GM18858 (cell line): Measurements from ENCODE around the gene RPH3AL.

Experiments
- ATAC-seq: cut with Tn5 transposase; IDR thresholded peaks from one replicate; pipeline ENCODE4 v1.9.1; 2021; ENCODE audit not compliant: unreplicated experiment

Gene RPH3AL, protein sequence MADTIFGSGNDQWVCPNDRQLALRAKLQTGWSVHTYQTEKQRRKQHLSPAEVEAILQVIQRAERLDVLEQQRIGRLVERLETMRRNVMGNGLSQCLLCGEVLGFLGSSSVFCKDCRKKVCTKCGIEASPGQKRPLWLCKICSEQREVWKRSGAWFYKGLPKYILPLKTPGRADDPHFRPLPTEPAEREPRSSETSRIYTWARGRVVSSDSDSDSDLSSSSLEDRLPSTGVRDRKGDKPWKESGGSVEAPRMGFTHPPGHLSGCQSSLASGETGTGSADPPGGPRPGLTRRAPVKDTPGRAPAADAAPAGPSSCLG

DNA sequence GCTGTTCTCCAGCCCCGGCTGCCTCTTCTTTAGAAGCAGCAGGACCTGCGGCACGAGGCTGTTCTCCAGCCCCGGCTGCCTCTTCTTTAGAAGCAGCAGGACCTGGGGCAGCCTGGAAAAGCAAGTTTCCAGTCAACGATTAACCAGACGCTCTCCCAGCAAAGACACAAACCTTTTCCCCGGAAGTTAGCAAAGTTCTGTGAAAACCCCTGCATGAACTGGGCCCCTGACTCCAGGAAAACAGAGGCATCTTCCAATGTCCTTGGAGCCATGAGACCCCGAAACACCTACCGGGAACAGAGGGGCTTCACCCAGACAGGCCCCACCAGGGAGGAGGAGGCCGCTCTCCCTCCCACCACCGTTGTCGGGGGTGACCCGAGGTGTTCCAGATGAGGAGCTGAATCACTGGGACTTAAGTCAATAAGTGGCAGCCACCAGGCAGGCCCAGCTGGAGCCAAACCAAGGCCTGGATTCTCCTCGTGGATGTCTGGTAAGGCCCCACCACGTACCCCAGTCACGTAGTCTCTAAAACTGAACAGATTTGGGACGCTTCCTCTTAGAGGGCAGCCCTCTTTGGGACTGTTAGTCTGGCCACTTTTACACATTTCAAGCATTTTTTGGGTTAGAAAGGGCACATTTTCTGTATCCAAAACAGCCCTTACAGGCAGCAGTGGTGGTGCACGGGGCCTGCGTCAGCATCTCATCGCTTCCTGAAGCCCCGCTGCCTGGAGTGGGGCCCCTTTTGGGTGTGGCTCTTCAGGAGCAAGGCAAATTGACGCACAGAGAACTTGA lies at the start of gene RPH3AL:
TSS of gene RPH3AL (minus strand) at position 387 of the 792 bp plus-strand sequence. CDS start 25,264 bp downstream, outside the sequence.
- ATAC-seq = no peak

DNA sequence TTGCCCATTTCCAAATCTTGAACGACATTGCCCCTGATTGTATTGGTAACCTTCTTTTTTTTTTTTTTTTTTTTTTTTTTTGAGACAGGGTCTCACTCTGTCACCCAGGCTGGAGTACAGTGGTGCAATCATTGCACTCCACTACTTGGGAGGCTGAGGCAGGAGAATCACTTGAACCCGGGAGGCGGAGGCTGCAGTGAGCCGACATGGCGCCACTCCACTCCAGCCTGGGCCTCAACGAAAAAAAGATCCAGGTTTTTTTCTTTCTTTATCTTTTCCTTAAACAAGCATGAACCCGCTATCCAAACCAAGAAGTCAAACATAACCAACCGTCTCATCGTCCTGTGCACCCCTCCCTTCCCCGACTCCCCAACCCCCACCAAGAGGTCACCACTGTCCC lies 47.6 kb upstream of the RPH3AL start:
- no peak for ATAC-seq

GRCh38 chr17:396788-397187 lies 44.2 kb upstream of the RPH3AL start:
- no peak for ATAC-seq

- no peak for ATAC-seq
Measured at GRCh38 chr17:395974-396373, 43.4 kb upstream of the RPH3AL start.

GRCh38 chr17:395179-395578 lies 42.6 kb upstream of the RPH3AL start:
- ATAC-seq = no peak

GRCh38 chr17:394718-395095 lies 42.1 kb upstream of the RPH3AL start:
- ATAC-seq = no peak

DNA sequence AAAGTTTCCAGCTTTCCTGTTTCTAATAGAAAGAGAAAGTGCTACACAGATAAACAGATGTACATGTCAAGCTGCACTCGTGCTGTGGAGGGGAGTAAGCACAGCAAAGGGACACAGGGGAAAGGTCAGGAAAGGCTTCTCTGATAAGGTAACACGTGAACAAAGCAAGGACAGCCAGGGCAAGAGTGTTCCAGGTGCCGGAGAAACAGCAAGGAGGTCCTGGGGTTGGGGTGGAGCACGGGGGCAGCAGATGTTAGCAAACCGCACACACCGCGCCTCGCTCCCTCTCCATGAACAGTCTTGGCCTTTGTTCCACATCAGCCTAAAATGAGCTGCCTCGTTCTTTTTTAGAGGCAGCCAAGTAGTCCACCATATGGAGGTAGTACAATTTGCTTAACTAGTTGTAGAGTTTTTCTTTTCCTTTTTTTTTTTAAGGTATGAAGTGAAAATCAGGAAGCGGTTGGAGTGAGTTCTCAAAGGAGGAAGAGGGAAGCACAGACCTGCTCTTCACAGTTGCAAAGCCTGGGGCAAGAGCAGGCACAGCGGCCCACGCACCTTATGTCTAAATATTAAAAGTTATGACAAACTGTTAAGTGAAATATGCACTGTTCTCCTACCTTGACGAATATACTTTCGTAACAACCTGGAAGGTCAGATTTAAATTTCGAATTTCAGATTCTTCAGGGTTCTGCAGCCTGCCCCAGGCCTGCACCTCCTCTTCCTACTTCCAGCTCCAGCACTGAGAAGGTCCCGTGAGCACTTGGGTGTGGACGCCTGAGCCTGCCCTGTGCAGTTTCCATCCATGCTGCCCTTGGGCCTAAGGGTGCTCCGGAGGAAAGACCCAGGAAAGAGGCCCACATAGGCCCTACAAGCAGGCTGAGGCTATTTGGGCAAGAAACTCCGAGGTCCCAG lies 41.5 kb upstream of the RPH3AL start:
- ATAC-seq = no peak

DNA sequence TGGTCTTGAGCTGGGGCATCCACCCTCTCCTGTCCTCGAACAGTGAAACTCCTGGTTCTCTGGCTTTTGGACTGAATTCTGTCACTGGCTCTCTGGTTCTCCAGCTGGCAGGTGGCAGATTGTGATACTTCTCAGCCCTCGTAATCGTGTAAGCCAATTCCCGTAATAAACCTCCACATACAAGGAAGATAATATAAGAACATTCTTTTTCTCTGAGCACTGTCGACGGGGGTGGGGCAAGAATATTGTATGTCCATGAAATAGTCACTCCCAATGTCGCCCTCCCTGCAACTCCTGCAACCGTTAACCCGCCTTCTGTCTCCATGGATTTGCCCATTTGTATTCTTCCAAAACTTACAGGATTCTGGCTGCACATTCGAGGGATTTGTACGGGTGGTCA lies 39.2 kb upstream of the RPH3AL start:
- ATAC-seq = no peak

DNA sequence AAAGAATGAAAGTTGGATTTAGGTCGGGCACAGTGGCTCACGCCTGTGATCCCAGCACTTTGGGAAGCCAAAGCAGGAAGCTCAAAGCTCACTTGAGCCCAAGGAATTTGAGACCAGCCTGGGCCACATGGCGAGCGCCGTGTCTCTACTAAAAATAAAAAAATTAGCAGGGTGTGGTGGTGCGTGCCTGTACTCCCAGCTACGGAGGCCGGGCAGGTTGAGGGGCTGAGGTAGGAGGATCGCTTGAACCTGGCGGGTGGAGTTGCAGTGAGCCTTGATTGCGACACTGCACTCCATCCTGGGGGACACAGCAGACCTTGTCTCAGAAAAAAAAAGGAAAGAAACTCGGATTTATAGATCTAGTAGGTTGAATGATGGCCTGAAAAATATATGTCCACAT lies 37.4 kb upstream of the RPH3AL start:
- no peak for ATAC-seq

DNA sequence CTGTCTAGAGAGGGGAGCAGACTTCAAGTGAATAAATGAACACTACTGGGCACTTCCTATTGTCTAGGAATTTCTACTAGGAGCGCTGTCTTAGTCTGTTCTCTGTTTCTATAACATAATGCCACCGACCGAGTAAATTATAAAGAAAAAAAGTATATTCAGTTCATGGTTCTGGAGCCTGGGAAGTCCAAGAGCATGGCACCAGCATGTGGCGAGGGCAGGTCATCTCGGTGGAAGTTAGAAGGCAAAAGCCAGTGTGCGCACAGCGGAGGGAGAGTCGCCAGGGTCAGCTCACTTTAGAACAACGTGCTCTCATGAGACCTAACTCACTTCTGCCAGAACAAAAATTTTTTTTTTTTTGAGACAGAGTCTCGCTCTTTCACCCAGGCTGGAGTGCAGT lies 35.5 kb upstream of the RPH3AL start:
- ATAC-seq = no peak

DNA sequence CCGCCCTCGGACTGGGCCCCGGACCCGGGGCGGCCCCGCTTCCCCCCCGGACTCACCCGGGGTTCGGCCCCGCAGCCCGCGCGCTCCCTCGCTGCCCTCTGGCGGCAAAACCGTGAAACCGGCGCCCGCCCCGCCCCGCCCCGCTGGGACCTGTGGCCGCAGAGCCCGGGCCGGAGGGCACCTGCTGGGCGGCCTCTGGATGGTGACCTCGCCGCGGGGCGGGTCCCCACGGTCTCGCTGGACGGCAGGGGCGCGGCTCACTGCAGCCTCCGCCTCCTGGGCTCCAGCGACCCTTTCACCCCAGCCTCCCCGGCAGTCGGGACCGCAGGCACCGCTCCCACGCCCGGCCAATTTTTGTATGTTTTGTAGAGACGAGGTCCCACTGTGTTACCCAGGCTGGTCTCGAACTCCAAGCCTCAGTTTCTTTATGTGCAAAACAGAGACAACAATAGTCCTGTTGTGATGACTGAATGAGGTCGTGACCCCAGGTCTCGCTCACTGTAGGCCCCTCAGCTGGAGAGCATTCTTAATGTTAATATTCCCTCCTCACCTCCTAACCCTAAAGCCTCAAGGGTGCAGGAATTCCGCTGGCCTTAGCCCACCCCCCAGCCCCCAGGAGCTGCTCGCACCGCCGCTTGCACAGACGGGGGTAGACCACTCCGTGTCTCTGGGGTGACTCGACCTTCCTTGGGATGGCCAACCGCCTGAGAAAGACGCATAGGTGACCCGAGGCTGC lies 33.7 kb upstream of the RPH3AL start:
- ATAC-seq = no peak

DNA sequence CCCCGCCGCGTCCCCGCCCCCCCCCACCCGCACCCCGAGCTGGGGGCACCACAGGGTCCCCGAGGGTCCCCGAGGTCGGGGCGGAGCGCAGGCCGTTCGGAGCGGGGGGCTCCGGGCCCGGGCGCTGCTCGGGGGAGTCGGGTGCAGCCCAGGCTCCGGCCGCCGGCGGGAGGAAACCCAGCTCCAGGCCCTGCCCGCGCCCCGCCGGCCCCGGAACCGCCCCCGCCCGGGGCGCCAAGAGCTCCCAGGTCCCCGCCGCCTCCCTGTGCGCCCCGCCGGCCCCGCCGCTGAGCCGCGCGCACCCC lies 33.2 kb upstream of the RPH3AL start:
- no peak for ATAC-seq

DNA sequence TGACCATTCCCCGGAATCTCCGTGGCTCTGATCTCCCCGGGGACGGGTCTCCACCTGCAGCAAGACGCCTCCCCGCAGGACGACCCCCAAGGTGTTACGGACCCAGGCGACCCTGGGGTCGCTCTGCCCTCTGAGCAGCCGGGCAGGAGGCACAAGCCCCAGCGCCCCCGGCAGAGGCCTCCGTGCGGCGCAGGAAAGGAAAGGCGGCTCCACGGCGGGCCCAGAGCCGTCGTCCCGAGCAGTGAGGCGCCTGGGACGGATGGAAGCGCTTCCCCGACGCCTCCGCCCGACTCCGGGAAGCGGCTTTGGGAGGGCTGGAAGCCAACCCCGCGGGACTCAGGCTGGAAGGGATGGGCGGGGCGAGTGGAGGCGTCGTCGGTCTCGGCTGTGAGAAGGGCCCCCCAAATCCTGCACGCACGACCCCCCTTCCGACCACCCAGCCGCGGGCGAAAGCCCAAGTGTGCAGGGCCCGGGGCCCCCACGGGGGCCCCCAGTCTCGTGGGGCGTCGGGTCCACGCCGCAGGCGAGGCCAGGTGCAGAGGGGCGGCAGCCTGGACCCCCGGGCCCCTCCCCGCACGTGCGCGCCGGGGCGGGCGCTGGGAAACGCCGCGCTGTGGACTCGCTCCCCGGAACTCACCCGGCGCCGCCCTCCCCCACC lies 32.7 kb upstream of the RPH3AL start:
- no peak for ATAC-seq

DNA sequence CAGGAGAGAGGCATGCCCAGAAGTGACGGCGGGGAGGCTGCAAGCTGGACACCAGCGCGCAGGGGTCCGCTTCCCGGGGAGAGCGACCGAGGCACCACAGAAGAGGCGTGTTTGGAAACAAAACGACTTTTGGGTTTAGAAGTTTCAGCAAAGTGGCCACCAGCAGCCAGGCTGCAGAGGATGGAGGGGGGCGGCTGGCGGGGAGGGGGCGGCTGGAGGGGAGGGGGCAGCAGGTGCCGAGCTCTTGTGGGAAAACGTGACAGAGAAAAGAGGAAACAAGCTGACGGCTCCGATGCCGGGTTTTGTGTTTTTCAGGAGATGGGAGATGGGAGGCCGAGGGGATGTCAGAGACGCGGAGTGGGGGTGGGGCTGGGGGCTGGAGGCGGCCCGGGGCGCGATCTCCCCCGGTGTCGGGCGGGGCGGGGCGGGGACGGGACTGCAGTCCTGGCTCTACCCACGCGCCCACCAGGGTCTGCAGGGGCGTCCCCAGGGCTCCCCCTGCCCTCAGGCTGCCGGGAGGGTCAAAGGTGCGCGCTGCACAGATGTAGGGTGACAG lies 32.1 kb upstream of the RPH3AL start:
- ATAC-seq = no peak

- no peak for ATAC-seq
Measured at GRCh38 chr17:383771-384621, 31.4 kb upstream of the RPH3AL start.

- no peak for ATAC-seq
Measured at GRCh38 chr17:382644-383533, 30.3 kb upstream of the RPH3AL start.

DNA sequence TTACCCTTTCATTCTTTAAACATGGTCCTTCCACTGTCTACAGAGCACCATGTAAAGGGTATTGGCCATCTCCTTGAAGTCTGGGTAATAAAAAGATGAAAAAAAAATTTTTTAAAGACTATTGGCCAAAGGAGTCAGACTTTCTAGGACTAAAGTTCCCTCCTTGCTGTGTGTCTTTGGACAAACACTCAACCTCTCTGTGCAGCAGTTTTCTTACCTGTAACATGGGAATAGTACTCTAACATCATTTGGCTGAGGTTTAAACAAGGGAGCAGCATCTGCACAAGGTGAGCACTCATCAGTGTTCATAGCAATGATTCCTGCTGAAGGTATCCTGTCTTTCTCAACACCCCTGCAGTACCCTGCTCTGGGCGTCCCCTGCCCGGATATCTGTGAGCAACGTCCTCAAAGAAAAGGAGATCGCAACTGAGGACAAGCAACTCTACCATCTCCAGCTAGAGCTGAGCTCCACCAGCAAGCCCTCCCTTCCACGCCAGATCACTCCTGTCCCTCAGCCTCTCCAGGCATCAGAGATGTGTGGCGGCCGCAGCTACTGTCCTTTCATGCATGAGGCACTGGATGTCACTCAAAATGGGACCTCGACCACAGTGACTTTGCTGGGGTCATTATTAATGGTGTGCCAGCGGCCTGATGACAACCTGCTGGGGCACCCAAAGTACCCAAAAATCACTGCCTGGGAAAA lies 29.5 kb upstream of the RPH3AL start:
- no peak for ATAC-seq

DNA sequence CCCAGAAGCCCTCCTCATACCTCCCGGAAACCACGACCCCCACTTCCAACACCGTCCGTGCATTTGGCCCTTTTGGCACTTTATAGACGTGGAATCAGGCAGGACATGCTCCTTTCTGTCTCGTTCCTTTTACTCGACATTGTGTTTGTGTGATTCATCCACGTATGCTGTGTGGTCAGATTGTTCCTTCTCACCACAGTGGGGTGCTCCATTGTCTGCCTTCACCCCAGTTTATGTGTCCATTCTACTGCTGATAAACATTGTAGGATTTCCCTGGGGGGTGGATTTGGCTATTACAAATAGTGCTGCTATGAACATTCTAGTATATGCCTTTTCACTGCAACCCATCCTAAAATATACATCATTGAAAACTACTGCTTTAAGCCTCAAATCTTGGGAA lies 28.9 kb upstream of the RPH3AL start:
- ATAC-seq = no peak
